Transverse colon (tissue), 4 donors: ENCODE data around the gene MGAT2. TPM values are rescaled to one million over a fixed set of nuclear protein-coding genes. Genes with fewer than 3 reads are reported as not detected.

ENCODE experiments used
- DNase-seq: peaks from one replicate; pipeline ENCODE4 v3.0.0-alpha.2; 2019
- H3K27ac ChIP-seq, 4 donors: fragments of 200-600 bp; sonication (generic); 2 replicates each; pipeline ENCODE4 v1.5.1; 2016 to 2018; ENCODE audit warnings: inconsistent platforms in 4 of 4
- H3K27me3 ChIP-seq: fragments of 200-600 bp; sonication (generic); 2 replicates; pipeline ENCODE4 v1.5.1; 2017; ENCODE audit warnings: inconsistent platforms
- H3K36me3 ChIP-seq, 4 donors: fragments of 200-600 bp; sonication (generic); 2 replicates each; pipeline ENCODE4 v1.5.1; 2017 to 2019; ENCODE audit warnings: inconsistent platforms in 4 of 4
- H3K4me1 ChIP-seq, 4 donors: fragments of 200-600 bp; sonication (generic); 2 replicates each; pipeline ENCODE4 v1.5.1; 2017 to 2020; ENCODE audit warnings: inconsistent platforms in 4 of 4
- H3K4me3 ChIP-seq, 4 donors: fragments of 200-600 bp; sonication (generic); 1 replicate in 1 of 4; 2 replicates in 3 of 4; pipeline versions ENCODE4 v1.5.1 to v1.6.1; 2017 to 2019; ENCODE audit warnings: inconsistent platforms in 4 of 4
- H3K9me3 ChIP-seq, 2 donors: fragments of 200-600 bp; sonication (generic); 2 replicates each; pipeline ENCODE4 v1.5.1; 2017 to 2019; ENCODE audit warnings: inconsistent platforms in 2 of 2
- CTCF ChIP-seq, 5 experiments: fragments of 200-600 bp in 3 of 5; fragments of 450-650 bp in 2 of 5; sonication (generic) in 3 of 5; IDR thresholded peaks; 1 replicate in 2 of 5; 2 replicates in 3 of 5; pipeline ENCODE4 v1.5.1; 2016 to 2017; ENCODE audit warnings: antibody characterized with exemption in 5 of 5, inconsistent platforms in 3 of 5, mild to moderate bottlenecking in 2 of 5, moderate library complexity in 1 of 5
- EP300 ChIP-seq: sonication (generic); formaldehyde crosslinking; IDR thresholded peaks from one replicate; pipeline ENCODE4 v1.6.1; 2017; ENCODE audit warnings: antibody characterized with exemption, low read depth
- POLR2A ChIP-seq: fragments of 450-650 bp; IDR thresholded peaks from one replicate; pipeline ENCODE4 v1.6.1; 2016; ENCODE audit warnings: antibody characterized with exemption, mild to moderate bottlenecking, moderate library complexity
- POLR2AphosphoS5 ChIP-seq, 3 donors: sonication (generic); formaldehyde crosslinking; IDR thresholded peaks; one replicate each; pipeline ENCODE4 v1.6.1; 2016; ENCODE audit warnings: antibody characterized with exemption in 3 of 3
- WGBS, 2 donors: methylation state at CpG; one replicate each; pipeline ENCODE4 v1.1.5; 2018; ENCODE audit warnings: low coverage in 1 of 2; 5-methylcytosine and 5-hydroxymethylcytosine counted together
- in situ Hi-C, 4 donors: fragments of 200-750 bp; cut with MboI; loops; one replicate each; pipeline versions ENCODE4 v1.15.0 to v1.15.1; 2017; ENCODE audit warnings: low sequenced_read_pairs in 3 of 4, low pct_ligation_motif_present in 1 of 4, low pct_unique_long_range_greater_than_20kb in 1 of 4
- intact Hi-C: fragments of 100-400 bp; cut with DNase I; formaldehyde crosslinking; loops from one replicate; pipeline ENCODE4 v1.15.1; 2023; ENCODE audit warnings: low total_unique reads
- total RNA-seq, 4 donors: library from RNA; depleted of rRNA; stranded (reverse); fragments of >200 nt; gene quantifications; one replicate each; pipeline ENCODE4 v1.1.0, GENCODE V29; 2016

Gene MGAT2
- total RNA-seq, 4 donors from 2014 or later = 24.3 to 62.3 (median 49.2) TPM

- Histone ChIP-seq H3K27me3 (no peaks in the 10 kb centered on the region), H3K27ac (peak overlapping the region; percentile 44 to 95 (median 79)), H3K36me3 (peaks cover 0 to 10% (median 0%) of the 10 kb centered on the region in 4 donors), H3K4me3 (peak overlapping the region in 1 of 4 donors; percentile 5), H3K9me3 (no peaks in the 10 kb centered on the region), H3K4me1 (peaks cover 5 to 42% (median 36%) of the 10 kb centered on the region in 4 donors)
- in situ Hi-C loops (no loop called here), intact Hi-C loops (no loop called here)
- DNase-seq = peak; percentile 19
- TF ChIP-seq POLR2AphosphoS5 (IDR thresholded peaks at IDR 0.05) = peak in 1 of 3 donors; percentile 15
- TF ChIP-seq POLR2A = no peak
- 55 to 100% methylated on average over 2 to 6 of the region's 6 CpGs for WGBS, 2 donors
These were observed 3.6 kb downstream of the MGAT2 start for GRCh38 chr14:49623941-49624839.

- Histone ChIP-seq H3K4me3 (peak overlapping the region; percentile 65 to 90 (median 76)), H3K4me1 (peaks cover 17 to 44% (median 29%) of the 10 kb centered on the region in 4 donors), H3K27me3 (no peaks in the 10 kb centered on the region), H3K36me3 (no peaks in the 10 kb centered on the region), H3K27ac (peak overlapping the region; percentile 94 to 99 (median 96)), H3K9me3 (no peaks in the 10 kb centered on the region)
- TF ChIP-seq POLR2A (peak; percentile 83), EP300 (no peak), POLR2AphosphoS5 (IDR thresholded peaks at IDR 0.05) (peak; percentile 37 to 86 (median 79)), CTCF (IDR thresholded peaks at IDR 0.05) (peak; percentile 74 to 81 (median 76))
- peak; percentile 96 for DNase-seq
- WGBS, 2 donors = 0% methylated on average over 71 of the region's 101 CpGs; no CpG with 5 or more reads in 1 of the 2 donors
- in situ Hi-C loops = loop anchor here (10.0 to 25.0 kb wide), 5 partner anchors 128 to 478 kb away; partner anchors contain the start of genes KLHDC2 (in 3 of the 4), NEMF (in 1 of the 4) and VCPKMT (in 1 of the 4)
- intact Hi-C loops = no loop called here
These were observed 13.3 kb downstream of the MGAT2 start for GRCh38 chr14:49633640-49634546.

GRCh38 chr14:49634547-49635334, 14.1 kb downstream of the MGAT2 start, which contains the start of gene DNAAF2:
TSS of gene DNAAF2 (minus strand) at chr14:49635244. CDS start at chr14:49635149, 95 bp downstream.
- WGBS, 2 donors = 0% methylated on average over 54 of the region's 80 CpGs; no CpG with 5 or more reads in 1 of the 2 donors
- H3K36me3 ChIP-seq = no peaks in the 10 kb centered on the region
- no peaks in the 10 kb centered on the region for H3K27me3 ChIP-seq
- H3K4me3 ChIP-seq = peak within 1 kb of the TSS; percentile 65 to 90 (median 76)
- TF ChIP-seq POLR2AphosphoS5 (IDR thresholded peaks at IDR 0.05) (no peak), POLR2A (no peak), CTCF (IDR thresholded peaks at IDR 0.05) (no peak)
- peaks cover 17 to 44% (median 29%) of the 10 kb centered on the region in 4 donors for H3K4me1 ChIP-seq
- intact Hi-C loops (no loop called here), in situ Hi-C loops (loop anchor here (10.0 to 25.0 kb wide), 5 partner anchors 128 to 478 kb away; partner anchors contain the start of genes KLHDC2 (in 3 of the 4), NEMF (in 1 of the 4) and VCPKMT (in 1 of the 4))
- peak within 1 kb of the TSS; percentile 94 to 99 (median 96) for H3K27ac ChIP-seq
- no peaks in the 10 kb centered on the region for H3K9me3 ChIP-seq
- DNase-seq = peak; percentile 69

- intact Hi-C loops (no loop called here), in situ Hi-C loops (loop anchor here (10.0 to 25.0 kb wide), 5 partner anchors 125 to 475 kb away; partner anchors contain the start of genes KLHDC2 (in 3 of the 4), NEMF (in 1 of the 4) and VCPKMT (in 1 of the 4))
- H3K4me3 ChIP-seq = no peak overlapping the region
- peak overlapping the region in 1 of 4 donors; percentile 99 for H3K27ac ChIP-seq
- H3K9me3 ChIP-seq = no peaks in the 10 kb centered on the region
- no peak for DNase-seq
- WGBS, 2 donors = 88 to 100% methylated on average over 1 of the region's 1 CpG
- peaks cover 18 to 44% (median 31%) of the 10 kb centered on the region in 4 donors for H3K4me1 ChIP-seq
- no peaks in the 10 kb centered on the region for H3K27me3 ChIP-seq
- H3K36me3 ChIP-seq = no peaks in the 10 kb centered on the region
- no peak for TF ChIP-seq POLR2A
- TF ChIP-seq POLR2AphosphoS5 (IDR thresholded peaks at IDR 0.05) = no peak
- TF ChIP-seq CTCF (IDR thresholded peaks at IDR 0.05) = no peak
- TF ChIP-seq EP300 = no peak
These were observed 16.3 kb downstream of the MGAT2 start for GRCh38 chr14:49636866-49637265.
